Left lung (tissue), 10 donors: Measurements from ENCODE around the gene HS6ST1. TPM values are rescaled to one million over a fixed set of nuclear protein-coding genes. Genes with fewer than 3 reads are reported as not detected.

ENCODE experiments used
- ATAC-seq: fragments of 200-7000 bp; cut with Tn5 transposase; one replicate; pipeline ENCODE4 v1.9.1; 2020; ENCODE audit warnings: moderate library complexity
- DNase-seq, 4 donors: peaks; one replicate each; pipeline ENCODE4 v3.0.0-alpha.2; 2013 to 2020
- H3K27ac ChIP-seq, 2 donors: fragments of 200-600 bp; sonication (generic) in 1 of 2; one replicate each; pipeline versions ENCODE4 v1.5.0 to v1.8.0; 2020 to 2021
- H3K27me3 ChIP-seq, 2 donors: fragments of 200-600 bp; sonication (generic) in 1 of 2; one replicate each; pipeline versions ENCODE4 v1.5.0 to v1.8.0; 2020 to 2021
- H3K36me3 ChIP-seq, 2 donors: fragments of 200-600 bp; sonication (generic) in 1 of 2; one replicate each; pipeline versions ENCODE4 v1.5.0 to v1.8.0; 2020 to 2021
- H3K4me1 ChIP-seq, 2 donors: fragments of 200-600 bp; one replicate each; pipeline ENCODE4 v1.8.0; 2021
- H3K4me3 ChIP-seq, 2 donors: fragments of 200-600 bp; sonication (generic) in 1 of 2; one replicate each; pipeline versions ENCODE4 v1.5.0 to v1.8.0; 2020 to 2021; ENCODE audit warnings: mild to moderate bottlenecking in 1 of 2
- H3K9me3 ChIP-seq, 2 donors: fragments of 200-600 bp; sonication (generic) in 1 of 2; one replicate each; pipeline versions ENCODE4 v1.5.0 to v1.8.0; 2020 to 2021
- intact Hi-C, 2 donors: fragments of 100-400 bp; cut with DNase I; formaldehyde crosslinking; loops; one replicate each; pipeline versions ENCODE4 v1.11.2 to v1.14.2; 2022
- polyA plus RNA-seq, 6 donors: library from polyadenylated mRNA; unstranded; fragments of 120-200 nt; gene quantifications; one replicate each; pipeline ENCODE4 v1.2.1, GENCODE V29; 2013; ENCODE audit not compliant: insufficient read length in 6 of 6
- total RNA-seq, 2 donors: library from RNA; stranded (reverse); fragmentation: NEBNext Ultra II Directional; extraction: Animal tissue kit (Norgen Biotek cat#: 25700); gene quantifications; one replicate each; pipeline ENCODE4 v1.2.1, GENCODE V29; 2021
- TF ChIP-seq, protein P1 (sequence below), 2 donors: fragments of 200-600 bp; sonication (generic) in 1 of 2; IDR thresholded peaks; one replicate each; pipeline versions ENCODE4 v1.5.0 to v1.8.0; 2021; ENCODE audit warnings: antibody characterized with exemption in 2 of 2
- donor health status: DM: no; HTN: yes; CAD: no.
- donor health status: DM: no; HTN: no; CAD: no.

HS6ST1 gene
- total and polyA plus RNA-seq, 8 donors = 29.3 to 46.4 (median 37.2) TPM

DNA sequence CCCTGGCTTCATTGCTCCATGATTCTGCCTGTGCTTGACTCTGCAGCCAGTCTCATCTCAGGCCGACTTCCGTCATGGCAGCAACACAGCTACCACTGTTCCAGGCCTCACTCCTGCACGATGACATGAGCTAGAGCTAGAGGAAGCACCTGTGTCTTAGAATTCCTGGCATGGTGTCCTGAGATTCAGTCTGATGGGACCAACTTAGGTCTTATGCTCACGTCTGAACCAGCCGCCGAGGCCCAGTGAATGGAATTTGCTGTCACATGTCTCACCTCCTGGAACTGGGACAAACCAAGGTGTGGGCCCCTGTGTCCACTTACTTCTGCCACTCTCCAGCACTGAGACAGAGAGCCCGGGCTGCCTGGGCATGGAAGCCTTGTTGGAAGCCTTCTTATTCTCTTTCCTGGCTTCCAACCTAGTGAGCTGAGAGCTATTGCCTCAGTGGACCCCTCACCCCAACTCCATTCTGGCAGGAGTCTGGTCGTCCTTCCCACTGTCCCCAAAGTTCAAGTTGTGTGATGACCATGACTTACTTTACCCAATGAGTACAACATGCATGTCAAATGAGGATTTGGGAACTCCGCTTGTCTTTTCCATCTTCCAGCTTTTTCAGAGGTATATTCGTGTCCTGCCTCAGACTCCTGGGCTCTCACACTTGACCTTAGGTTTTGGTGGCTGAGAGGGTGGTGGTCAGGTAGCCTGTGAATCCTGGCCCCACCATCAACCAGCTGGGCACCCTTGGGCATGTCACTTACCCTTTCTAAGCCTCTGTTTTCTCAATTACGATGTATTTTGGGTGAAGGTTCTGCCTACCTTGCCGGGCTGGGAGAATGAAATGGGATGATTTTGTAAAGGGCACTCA lies 39.1 kb upstream of the HS6ST1 start:
- TF ChIP-seq, protein P1, sequence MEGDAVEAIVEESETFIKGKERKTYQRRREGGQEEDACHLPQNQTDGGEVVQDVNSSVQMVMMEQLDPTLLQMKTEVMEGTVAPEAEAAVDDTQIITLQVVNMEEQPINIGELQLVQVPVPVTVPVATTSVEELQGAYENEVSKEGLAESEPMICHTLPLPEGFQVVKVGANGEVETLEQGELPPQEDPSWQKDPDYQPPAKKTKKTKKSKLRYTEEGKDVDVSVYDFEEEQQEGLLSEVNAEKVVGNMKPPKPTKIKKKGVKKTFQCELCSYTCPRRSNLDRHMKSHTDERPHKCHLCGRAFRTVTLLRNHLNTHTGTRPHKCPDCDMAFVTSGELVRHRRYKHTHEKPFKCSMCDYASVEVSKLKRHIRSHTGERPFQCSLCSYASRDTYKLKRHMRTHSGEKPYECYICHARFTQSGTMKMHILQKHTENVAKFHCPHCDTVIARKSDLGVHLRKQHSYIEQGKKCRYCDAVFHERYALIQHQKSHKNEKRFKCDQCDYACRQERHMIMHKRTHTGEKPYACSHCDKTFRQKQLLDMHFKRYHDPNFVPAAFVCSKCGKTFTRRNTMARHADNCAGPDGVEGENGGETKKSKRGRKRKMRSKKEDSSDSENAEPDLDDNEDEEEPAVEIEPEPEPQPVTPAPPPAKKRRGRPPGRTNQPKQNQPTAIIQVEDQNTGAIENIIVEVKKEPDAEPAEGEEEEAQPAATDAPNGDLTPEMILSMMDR (IDR thresholded peaks at IDR 0.05) = no peak
- H3K4me1 ChIP-seq = no peaks in the 10 kb centered on the region
- DNase-seq (no peak), ATAC-seq (no peak)
- H3K4me3 ChIP-seq = no peak overlapping the region
- H3K36me3 ChIP-seq = no peaks in the 10 kb centered on the region
- no peak overlapping the region for H3K27ac ChIP-seq
- H3K27me3 ChIP-seq = no peaks in the 10 kb centered on the region
- peaks cover 0 to under 1% of the 10 kb centered on the region in 2 donors for H3K9me3 ChIP-seq
- intact Hi-C loops = no loop called here

DNA sequence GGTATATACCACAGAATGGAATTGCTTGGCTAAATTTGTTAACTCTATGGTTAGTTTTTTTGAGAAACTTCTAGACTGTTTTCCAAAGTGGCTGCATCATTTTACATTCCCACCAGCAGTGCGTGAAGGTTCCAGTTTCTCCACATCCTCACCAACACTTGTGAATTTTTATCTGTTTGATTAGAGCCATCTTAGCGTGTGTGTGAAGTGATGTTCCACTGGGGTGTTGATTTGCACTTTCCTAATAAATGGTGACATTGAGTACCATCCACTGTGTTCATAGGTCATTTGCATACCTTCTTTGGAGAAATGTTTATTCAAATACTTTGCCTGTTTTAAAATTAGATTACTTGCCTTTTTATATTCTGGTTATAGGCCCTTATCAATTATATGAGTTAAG lies 37.5 kb upstream of the HS6ST1 start:
- Histone ChIP-seq H3K27me3 (no peaks in the 10 kb centered on the region), H3K4me1 (no peaks in the 10 kb centered on the region), H3K36me3 (no peaks in the 10 kb centered on the region), H3K9me3 (peaks cover 0 to 13% of the 10 kb centered on the region in 2 donors), H3K27ac (no peak overlapping the region), H3K4me3 (no peak overlapping the region)
- intact Hi-C loops = no loop called here
- TF ChIP-seq, protein P1 (IDR thresholded peaks at IDR 0.05) = no peak
- no peak for ATAC-seq
- no peak for DNase-seq

DNA sequence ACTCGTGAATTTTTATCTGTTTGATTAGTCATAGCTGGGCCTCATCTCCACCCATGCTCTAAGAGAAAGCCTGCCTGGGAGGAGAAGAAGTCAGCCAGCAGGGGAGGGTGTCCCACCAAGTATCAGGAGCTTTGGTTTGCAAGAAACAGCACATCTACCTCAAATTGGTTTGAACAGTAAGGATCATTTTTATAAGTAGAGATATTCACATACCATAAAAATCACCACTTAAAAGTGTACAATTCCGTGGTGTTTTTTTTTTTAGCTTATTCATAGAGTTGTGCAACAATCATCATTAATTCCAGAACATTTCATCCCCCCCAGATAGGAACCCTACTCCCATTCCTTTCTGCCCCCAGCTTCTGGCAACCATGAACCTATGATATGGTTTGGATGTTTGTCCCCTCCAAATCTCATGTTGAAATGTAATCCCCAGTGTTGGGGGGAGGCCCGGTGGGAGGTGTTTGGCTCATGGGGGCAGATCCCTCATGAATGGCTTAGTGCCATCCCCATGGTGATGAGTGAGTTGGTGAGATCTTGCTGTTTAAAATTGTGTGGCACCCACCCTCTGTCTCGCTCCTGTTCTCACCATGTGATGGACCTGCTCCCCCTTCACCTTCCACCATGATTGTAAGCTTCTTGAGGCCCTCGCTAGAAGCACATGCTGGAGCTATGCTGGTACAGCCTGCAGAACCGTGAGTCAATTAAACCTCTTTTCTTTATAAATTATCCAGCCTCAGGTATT lies 36.2 kb upstream of the HS6ST1 start:
- ATAC-seq (no peak), DNase-seq (no peak)
- no peaks in the 10 kb centered on the region for H3K36me3 ChIP-seq
- TF ChIP-seq, protein P1 (IDR thresholded peaks at IDR 0.05) = no peak
- intact Hi-C loops = no loop called here
- no peak overlapping the region for H3K27ac ChIP-seq
- no peaks in the 10 kb centered on the region for H3K4me1 ChIP-seq
- no peak overlapping the region for H3K4me3 ChIP-seq
- H3K9me3 ChIP-seq = peaks cover 0 to 13% of the 10 kb centered on the region in 2 donors
- no peaks in the 10 kb centered on the region for H3K27me3 ChIP-seq

DNA sequence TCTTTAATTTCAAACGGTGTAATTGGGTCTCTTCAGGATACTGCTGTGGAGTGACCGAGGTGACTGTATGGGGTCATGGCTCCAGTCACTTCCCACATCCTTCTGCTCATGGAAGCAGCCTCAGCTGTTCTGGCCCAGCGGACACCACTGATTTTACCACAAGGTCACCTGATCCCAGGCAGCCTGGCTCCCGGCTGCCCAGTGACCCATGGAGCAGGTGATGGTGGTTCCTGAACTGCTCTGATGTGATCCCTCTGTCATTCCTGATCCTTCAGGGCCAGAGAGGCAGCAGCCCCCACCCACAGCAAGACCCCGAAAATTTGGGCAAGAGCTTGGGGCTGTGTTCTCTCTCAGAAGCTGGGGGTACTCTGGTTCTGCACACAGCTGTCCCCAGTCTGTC lies 35.5 kb upstream of the HS6ST1 start:
- Histone ChIP-seq H3K27me3 (no peaks in the 10 kb centered on the region), H3K27ac (no peak overlapping the region), H3K4me1 (no peaks in the 10 kb centered on the region), H3K36me3 (no peaks in the 10 kb centered on the region), H3K4me3 (no peak overlapping the region), H3K9me3 (peaks cover 0 to 13% of the 10 kb centered on the region in 2 donors)
- TF ChIP-seq, protein P1 (IDR thresholded peaks at IDR 0.05) = no peak
- ATAC-seq (no peak), DNase-seq (no peak)
- intact Hi-C loops = no loop called here

DNA sequence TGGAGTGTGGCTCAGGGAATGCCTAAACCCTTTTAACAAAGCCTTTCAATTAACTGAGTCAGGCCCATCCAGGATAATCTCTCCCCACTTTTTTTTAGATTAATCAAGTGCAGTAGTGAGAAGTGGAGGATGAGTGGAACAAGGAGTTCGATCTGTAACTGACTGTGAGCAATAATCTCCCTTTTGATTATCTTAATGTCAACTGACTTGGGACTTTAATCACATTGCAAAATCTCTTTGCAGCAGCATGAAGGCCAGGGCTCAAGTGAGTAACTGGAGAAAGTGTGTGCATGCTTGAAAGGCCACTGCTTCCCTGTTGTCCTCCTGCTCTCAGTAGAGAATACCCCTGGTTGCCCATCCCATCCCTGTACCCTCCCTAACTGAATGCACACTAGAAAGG lies 32.1 kb upstream of the HS6ST1 start:
- H3K27me3 ChIP-seq = no peaks in the 10 kb centered on the region
- DNase-seq (no peak), ATAC-seq (no peak)
- peaks cover 14 to 16% of the 10 kb centered on the region in 2 donors for H3K4me1 ChIP-seq
- TF ChIP-seq, protein P1 (IDR thresholded peaks at IDR 0.05) = no peak
- H3K27ac ChIP-seq = no peak overlapping the region
- H3K36me3 ChIP-seq = no peaks in the 10 kb centered on the region
- intact Hi-C loops = no loop called here
- H3K4me3 ChIP-seq = no peak overlapping the region
- H3K9me3 ChIP-seq = peaks cover 0 to 13% of the 10 kb centered on the region in 2 donors
